Measurements from ENCODE around the gene FIBCD1. TPM values are rescaled to one million over a fixed set of nuclear protein-coding genes. Genes with fewer than 3 reads are reported as not detected.

The FIBCD1 gene
- total RNA-seq, 1 experiment from 2014 or later = 6.6 TPM

DNA sequence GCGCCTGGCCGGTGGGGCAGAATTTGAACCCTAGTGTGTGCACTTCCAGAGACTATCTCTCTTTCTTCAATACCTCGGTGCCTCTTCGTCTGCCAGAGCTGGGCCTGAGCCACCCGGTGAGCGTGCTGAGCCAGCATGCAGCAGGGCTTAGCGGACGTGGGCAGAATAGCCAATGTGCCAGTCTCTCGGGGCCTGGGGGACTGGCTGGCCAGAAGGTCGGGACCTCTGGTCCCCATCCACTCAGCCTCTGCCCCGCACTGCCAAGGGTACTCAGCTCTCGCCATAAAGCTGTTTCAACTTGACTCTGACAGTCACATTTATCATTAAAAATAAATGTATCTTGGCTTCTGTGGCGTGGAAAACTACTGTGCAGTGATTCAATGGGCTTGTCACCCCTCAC, 4.2 kb upstream of the FIBCD1 start (continued):
- TF ChIP-seq, protein P1, sequence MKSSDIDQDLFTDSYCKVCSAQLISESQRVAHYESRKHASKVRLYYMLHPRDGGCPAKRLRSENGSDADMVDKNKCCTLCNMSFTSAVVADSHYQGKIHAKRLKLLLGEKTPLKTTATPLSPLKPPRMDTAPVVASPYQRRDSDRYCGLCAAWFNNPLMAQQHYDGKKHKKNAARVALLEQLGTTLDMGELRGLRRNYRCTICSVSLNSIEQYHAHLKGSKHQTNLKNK (CRISPR knock-in tag; IDR thresholded peaks at IDR 0.05) = no peak
- TF ChIP-seq TEAD4 (CRISPR knock-in tag; IDR thresholded peaks at IDR 0.05) (no peak), NFYB (CRISPR knock-in tag; conservative IDR thresholded peaks at IDR 0.05; ENCODE audit: low read depth) (no peak), ZNF138 (CRISPR knock-in tag; conservative IDR thresholded peaks at IDR 0.05) (no peak), TEAD1 (CRISPR knock-in tag; IDR thresholded peaks at IDR 0.05) (no peak), MXD4 (CRISPR knock-in tag; IDR thresholded peaks at IDR 0.05; ENCODE audit: borderline replicate concordance) (no peak)
- TF ChIP-seq, protein P2, sequence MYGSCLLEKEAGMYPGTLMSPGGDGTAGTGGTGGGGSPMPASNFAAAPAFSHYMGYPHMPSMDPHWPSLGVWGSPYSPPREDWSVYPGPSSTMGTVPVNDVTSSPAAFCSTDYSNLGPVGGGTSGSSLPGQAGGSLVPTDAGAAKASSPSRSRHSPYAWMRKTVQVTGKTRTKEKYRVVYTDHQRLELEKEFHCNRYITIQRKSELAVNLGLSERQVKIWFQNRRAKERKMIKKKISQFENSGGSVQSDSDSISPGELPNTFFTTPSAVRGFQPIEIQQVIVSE (CRISPR knock-in tag; IDR thresholded peaks at IDR 0.05; ENCODE audit: borderline replicate concordance) = no peak
- TF ChIP-seq, protein P3, sequence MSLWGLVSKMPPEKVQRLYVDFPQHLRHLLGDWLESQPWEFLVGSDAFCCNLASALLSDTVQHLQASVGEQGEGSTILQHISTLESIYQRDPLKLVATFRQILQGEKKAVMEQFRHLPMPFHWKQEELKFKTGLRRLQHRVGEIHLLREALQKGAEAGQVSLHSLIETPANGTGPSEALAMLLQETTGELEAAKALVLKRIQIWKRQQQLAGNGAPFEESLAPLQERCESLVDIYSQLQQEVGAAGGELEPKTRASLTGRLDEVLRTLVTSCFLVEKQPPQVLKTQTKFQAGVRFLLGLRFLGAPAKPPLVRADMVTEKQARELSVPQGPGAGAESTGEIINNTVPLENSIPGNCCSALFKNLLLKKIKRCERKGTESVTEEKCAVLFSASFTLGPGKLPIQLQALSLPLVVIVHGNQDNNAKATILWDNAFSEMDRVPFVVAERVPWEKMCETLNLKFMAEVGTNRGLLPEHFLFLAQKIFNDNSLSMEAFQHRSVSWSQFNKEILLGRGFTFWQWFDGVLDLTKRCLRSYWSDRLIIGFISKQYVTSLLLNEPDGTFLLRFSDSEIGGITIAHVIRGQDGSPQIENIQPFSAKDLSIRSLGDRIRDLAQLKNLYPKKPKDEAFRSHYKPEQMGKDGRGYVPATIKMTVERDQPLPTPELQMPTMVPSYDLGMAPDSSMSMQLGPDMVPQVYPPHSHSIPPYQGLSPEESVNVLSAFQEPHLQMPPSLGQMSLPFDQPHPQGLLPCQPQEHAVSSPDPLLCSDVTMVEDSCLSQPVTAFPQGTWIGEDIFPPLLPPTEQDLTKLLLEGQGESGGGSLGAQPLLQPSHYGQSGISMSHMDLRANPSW (CRISPR knock-in tag; conservative IDR thresholded peaks at IDR 0.05; ENCODE audit: low read depth) = no peak
- TF ChIP-seq, protein P4, sequence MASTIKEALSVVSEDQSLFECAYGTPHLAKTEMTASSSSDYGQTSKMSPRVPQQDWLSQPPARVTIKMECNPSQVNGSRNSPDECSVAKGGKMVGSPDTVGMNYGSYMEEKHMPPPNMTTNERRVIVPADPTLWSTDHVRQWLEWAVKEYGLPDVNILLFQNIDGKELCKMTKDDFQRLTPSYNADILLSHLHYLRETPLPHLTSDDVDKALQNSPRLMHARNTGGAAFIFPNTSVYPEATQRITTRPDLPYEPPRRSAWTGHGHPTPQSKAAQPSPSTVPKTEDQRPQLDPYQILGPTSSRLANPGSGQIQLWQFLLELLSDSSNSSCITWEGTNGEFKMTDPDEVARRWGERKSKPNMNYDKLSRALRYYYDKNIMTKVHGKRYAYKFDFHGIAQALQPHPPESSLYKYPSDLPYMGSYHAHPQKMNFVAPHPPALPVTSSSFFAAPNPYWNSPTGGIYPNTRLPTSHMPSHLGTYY (CRISPR knock-in tag; IDR thresholded peaks at IDR 0.05) = no peak

DNA sequence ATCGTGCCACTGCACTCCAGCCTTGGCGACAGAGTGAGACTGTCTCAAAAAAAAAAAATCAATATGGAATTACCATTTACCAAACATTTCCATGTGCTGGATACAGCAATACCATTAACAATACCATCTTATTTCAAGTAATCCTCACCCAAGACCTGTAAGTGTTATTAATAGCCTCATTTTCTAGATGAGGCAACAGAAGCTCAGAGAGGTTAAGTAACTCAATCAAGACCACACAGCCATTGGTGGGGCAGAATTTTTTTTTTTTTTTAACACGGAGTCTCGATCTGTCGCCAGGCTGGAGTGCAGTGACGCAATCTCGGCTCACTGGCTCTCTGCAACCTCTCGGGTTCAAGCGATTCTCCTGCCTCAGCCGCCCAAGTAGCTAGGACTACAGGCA, 3.6 kb upstream of the FIBCD1 start:
- Mint-ChIP-seq H3K4me3 (no peak overlapping the region), H3K27ac (no peak overlapping the region), H3K27me3 (ENCODE audit: low read depth) (peaks cover 37% of the 10 kb centered on the region), H3K36me3 (no peaks in the 10 kb centered on the region), H3K9me3 (no peaks in the 10 kb centered on the region), H3K4me1 (peaks cover 11% of the 10 kb centered on the region)
- DNase-seq (ENCODE audit: low spot score) = no peak
- POLR2A ChIA-PET = no interaction called here
- ATAC-seq = no peak
- CTCF ChIA-PET = interaction anchor here (0.6 to 3.1 kb wide), 2 partner anchors 51 to 55 kb away, joined by 3 to 16 read pairs; no protein-coding TSS in a partner anchor
- TF ChIP-seq EMX1 (CRISPR knock-in tag; IDR thresholded peaks at IDR 0.05) (no peak), NR2C2 (CRISPR knock-in tag; IDR thresholded peaks at IDR 0.05) (no peak), ZNF219 (CRISPR knock-in tag; IDR thresholded peaks at IDR 0.05; ENCODE audit: borderline replicate concordance) (no peak), ELF4 (CRISPR knock-in tag; IDR thresholded peaks at IDR 0.05; ENCODE audit: low read depth) (no peak), TEAD4 (CRISPR knock-in tag; IDR thresholded peaks at IDR 0.05) (no peak), HMGA2 (CRISPR knock-in tag; IDR thresholded peaks at IDR 0.05) (no peak), ZNF416 (CRISPR knock-in tag; IDR thresholded peaks at IDR 0.05) (no peak), RORB (CRISPR knock-in tag; IDR thresholded peaks at IDR 0.05) (no peak), ZNF232 (CRISPR knock-in tag; IDR thresholded peaks at IDR 0.05) (no peak), SMAD3 (CRISPR knock-in tag; IDR thresholded peaks at IDR 0.05; ENCODE audit: borderline replicate concordance) (no peak)
- TF ChIP-seq, protein P5, sequence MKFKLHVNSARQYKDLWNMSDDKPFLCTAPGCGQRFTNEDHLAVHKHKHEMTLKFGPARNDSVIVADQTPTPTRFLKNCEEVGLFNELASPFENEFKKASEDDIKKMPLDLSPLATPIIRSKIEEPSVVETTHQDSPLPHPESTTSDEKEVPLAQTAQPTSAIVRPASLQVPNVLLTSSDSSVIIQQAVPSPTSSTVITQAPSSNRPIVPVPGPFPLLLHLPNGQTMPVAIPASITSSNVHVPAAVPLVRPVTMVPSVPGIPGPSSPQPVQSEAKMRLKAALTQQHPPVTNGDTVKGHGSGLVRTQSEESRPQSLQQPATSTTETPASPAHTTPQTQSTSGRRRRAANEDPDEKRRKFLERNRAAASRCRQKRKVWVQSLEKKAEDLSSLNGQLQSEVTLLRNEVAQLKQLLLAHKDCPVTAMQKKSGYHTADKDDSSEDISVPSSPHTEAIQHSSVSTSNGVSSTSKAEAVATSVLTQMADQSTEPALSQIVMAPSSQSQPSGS (CRISPR knock-in tag; IDR thresholded peaks at IDR 0.05; ENCODE audit: borderline replicate concordance, low read depth) = no peak
- TF ChIP-seq, protein P6, sequence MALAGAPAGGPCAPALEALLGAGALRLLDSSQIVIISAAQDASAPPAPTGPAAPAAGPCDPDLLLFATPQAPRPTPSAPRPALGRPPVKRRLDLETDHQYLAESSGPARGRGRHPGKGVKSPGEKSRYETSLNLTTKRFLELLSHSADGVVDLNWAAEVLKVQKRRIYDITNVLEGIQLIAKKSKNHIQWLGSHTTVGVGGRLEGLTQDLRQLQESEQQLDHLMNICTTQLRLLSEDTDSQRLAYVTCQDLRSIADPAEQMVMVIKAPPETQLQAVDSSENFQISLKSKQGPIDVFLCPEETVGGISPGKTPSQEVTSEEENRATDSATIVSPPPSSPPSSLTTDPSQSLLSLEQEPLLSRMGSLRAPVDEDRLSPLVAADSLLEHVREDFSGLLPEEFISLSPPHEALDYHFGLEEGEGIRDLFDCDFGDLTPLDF (CRISPR knock-in tag; IDR thresholded peaks at IDR 0.05) = no peak
- TF ChIP-seq, protein P4 (CRISPR knock-in tag; IDR thresholded peaks at IDR 0.05) = no peak
- TF ChIP-seq, protein P7, sequence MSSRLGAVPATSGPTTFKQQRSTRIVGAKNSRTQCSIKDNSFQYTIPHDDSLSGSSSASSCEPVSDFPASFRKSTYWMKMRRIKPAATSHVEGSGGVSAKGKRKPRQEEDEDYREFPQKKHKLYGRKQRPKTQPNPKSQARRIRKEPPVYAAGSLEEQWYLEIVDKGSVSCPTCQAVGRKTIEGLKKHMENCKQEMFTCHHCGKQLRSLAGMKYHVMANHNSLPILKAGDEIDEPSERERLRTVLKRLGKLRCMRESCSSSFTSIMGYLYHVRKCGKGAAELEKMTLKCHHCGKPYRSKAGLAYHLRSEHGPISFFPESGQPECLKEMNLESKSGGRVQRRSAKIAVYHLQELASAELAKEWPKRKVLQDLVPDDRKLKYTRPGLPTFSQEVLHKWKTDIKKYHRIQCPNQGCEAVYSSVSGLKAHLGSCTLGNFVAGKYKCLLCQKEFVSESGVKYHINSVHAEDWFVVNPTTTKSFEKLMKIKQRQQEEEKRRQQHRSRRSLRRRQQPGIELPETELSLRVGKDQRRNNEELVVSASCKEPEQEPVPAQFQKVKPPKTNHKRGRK (CRISPR knock-in tag; IDR thresholded peaks at IDR 0.05; ENCODE audit: borderline replicate concordance) = no peak
- TF ChIP-seq, protein P8, sequence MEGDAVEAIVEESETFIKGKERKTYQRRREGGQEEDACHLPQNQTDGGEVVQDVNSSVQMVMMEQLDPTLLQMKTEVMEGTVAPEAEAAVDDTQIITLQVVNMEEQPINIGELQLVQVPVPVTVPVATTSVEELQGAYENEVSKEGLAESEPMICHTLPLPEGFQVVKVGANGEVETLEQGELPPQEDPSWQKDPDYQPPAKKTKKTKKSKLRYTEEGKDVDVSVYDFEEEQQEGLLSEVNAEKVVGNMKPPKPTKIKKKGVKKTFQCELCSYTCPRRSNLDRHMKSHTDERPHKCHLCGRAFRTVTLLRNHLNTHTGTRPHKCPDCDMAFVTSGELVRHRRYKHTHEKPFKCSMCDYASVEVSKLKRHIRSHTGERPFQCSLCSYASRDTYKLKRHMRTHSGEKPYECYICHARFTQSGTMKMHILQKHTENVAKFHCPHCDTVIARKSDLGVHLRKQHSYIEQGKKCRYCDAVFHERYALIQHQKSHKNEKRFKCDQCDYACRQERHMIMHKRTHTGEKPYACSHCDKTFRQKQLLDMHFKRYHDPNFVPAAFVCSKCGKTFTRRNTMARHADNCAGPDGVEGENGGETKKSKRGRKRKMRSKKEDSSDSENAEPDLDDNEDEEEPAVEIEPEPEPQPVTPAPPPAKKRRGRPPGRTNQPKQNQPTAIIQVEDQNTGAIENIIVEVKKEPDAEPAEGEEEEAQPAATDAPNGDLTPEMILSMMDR (IDR thresholded peaks at IDR 0.05) = no peak
